PC-3 (cell line): ENCODE measurements around the gene TTC12. TPM values are rescaled to one million over a fixed set of nuclear protein-coding genes. Genes with fewer than 3 reads are reported as not detected.

Experiments
- ATAC-seq: fragments of 200-7000 bp; cut with Tn5 transposase; 2 replicates; pipeline ENCODE4 v1.9.1; 2020; ENCODE audit warnings: mild to moderate bottlenecking, moderate library complexity
- BruUV-seq: library from RNA; stranded (reverse); fragments of 400-500 nt; replicated peaks from 2 replicates; lab custom pipeline; 2021; lab: Mats Ljungman, UMichigan
- CTCF ChIA-PET: fragments of 300-600 bp; sonication (Branson Sonifier 250); formaldehyde crosslinking; loops from one replicate; lab custom pipeline; 2022; ENCODE audit warnings: antibody characterized with exemption; lab: Charles Lee
- POLR2A ChIA-PET: fragments of 300-600 bp; sonication (Branson Sonifier 250); formaldehyde crosslinking; loops from one replicate; lab custom pipeline; 2022; ENCODE audit warnings: antibody characterized with exemption; ENCODE audit not compliant: unreplicated experiment; lab: Charles Lee
- DNase-seq: peaks from one replicate; pipeline ENCODE4 v3.0.0-alpha.2; 2015
- H2AFZ ChIP-seq: fragments of 300-600 bp; sonication (generic); 2 replicates; pipeline ENCODE4 v1.6.0; 2016; ENCODE audit warnings: antibody characterized with exemption, low read length
- H3F3A ChIP-seq: fragments of 300-600 bp; sonication (generic); one replicate; pipeline ENCODE4 v1.6.0; 2017; ENCODE audit warnings: antibody characterized with exemption, low read length, control low read depth, mild to moderate bottlenecking; ENCODE audit not compliant: unreplicated experiment
- H3K27ac ChIP-seq: fragments of 300-600 bp; sonication (generic); 2 replicates; pipeline ENCODE4 v1.5.1; 2016; ENCODE audit warnings: mild to moderate bottlenecking, low read length
- H3K27me3 ChIP-seq: fragments of 300-600 bp; sonication (generic); 2 replicates; pipeline ENCODE4 v1.6.1; 2016; ENCODE audit warnings: low read length, mixed read lengths
- H3K36me3 ChIP-seq: fragments of 300-600 bp; sonication (generic); 2 replicates; pipeline ENCODE4 v1.6.1; 2016; ENCODE audit warnings: low read depth, mixed run types, low read length, mixed read lengths
- H3K4me1 ChIP-seq: fragments of 300-600 bp; sonication (generic); 2 replicates; pipeline ENCODE4 v1.5.1; 2016; ENCODE audit warnings: low read length; ENCODE audit not compliant: insufficient read depth
- H3K4me2 ChIP-seq: fragments of 300-600 bp; sonication (generic); 2 replicates; pipeline ENCODE4 v1.6.0; 2016; ENCODE audit warnings: low read length
- H3K4me3 ChIP-seq: fragments of 300-600 bp; sonication (generic); 2 replicates; pipeline ENCODE4 v1.5.1; 2016; ENCODE audit warnings: mild to moderate bottlenecking, low read length, mixed read lengths
- H3K79me2 ChIP-seq: fragments of 300-600 bp; sonication (generic); 2 replicates; pipeline ENCODE4 v1.6.1; 2017; ENCODE audit warnings: low read length, mixed read lengths
- H3K9ac ChIP-seq: fragments of 300-600 bp; sonication (generic); 2 replicates; pipeline ENCODE4 v1.6.0; 2016; ENCODE audit warnings: mild to moderate bottlenecking, low read length
- H3K9me2 ChIP-seq: fragments of 300-600 bp; sonication (generic); replicated peaks from 2 replicates; pipeline ENCODE4 v1.6.1; 2016; ENCODE audit warnings: mixed run types, low read length, mixed read lengths
- H3K9me3 ChIP-seq: fragments of 300-600 bp; sonication (generic); 2 replicates; pipeline ENCODE4 v1.6.1; 2016; ENCODE audit warnings: low read length, mixed read lengths
- H4K20me1 ChIP-seq: fragments of 300-600 bp; sonication (generic); 2 replicates; pipeline ENCODE4 v1.6.1; 2016; ENCODE audit warnings: low read length, mixed read lengths
- EZH2 ChIP-seq: fragments of 300-600 bp; sonication (generic); IDR thresholded peaks from one replicate; pipeline ENCODE4 v1.6.1; 2017; ENCODE audit warnings: antibody characterized with exemption, mild to moderate bottlenecking, low read length; ENCODE audit not compliant: unreplicated experiment
- EZH2phosphoT487 ChIP-seq: fragments of 300-600 bp; sonication (generic); IDR thresholded peaks from 2 replicates; pipeline ENCODE4 v1.6.1; 2018; ENCODE audit warnings: mild to moderate bottlenecking, antibody characterized with exemption, low read length, borderline replicate concordance
- intact Hi-C: fragments of 100-400 bp; cut with micrococcal nuclease; formaldehyde crosslinking; loops from 2 replicates; pipeline ENCODE4 v1.9.0; 2023
- total RNA-seq: library from RNA; depleted of rRNA; stranded (reverse); fragments of >200 nt; gene quantifications from 2 replicates; pipeline ENCODE4 v1.2.3, GENCODE V29; 2014
- TF ChIP-seq, protein P1 (sequence below): fragments of 300-600 bp; sonication (generic); conservative IDR thresholded peaks from 2 replicates; pipeline ENCODE4 v1.5.1; 2017; ENCODE audit warnings: antibody characterized with exemption, low read depth, mild to moderate bottlenecking, low read length

The TTC12 gene
- total RNA-seq, 1 experiment from 2014 or later, result 13.1 TPM

DNA sequence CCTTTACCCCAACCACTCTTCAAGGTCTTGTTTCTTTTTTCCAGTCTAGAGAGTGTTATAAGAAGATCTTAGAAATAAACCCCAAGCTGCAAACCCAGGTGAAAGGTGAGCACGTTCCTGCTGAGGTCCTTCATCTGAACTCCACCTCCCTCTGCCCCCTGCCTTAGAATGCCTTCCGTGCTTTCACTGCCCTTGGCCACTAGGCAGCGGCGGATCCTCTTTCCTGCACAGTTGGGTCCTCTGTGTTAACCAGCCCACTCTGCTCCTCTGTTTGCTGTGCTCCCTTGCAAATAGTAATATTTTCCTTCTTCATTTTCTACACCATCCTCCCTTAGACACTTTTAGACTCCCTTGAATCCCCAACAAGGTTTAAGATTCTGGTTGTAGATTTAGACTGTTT lies 24.3 kb downstream of the TTC12 start:
- Histone ChIP-seq H3K36me3 (peaks cover 24% of the 10 kb centered on the region), H4K20me1 (no peaks in the 10 kb centered on the region), H3F3A (no peaks in the 10 kb centered on the region), H3K9ac (no peak overlapping the region), H3K9me3 (peaks cover 7% of the 10 kb centered on the region; the same call in 1 of the 2 replicates), H3K4me3 (no peak overlapping the region), H3K9me2 (no peaks in the 10 kb centered on the region), H3K27ac (no peak overlapping the region), H3K79me2 (no peaks in the 10 kb centered on the region), H3K4me1 (no peaks in the 10 kb centered on the region), H3K27me3 (no peaks in the 10 kb centered on the region), H3K4me2 (no peak overlapping the region), H2AFZ (no peak overlapping the region)
- CTCF ChIA-PET, result no interaction called here
- no peak for TF ChIP-seq EZH2
- no peak for TF ChIP-seq EZH2phosphoT487
- TF ChIP-seq, protein P1, sequence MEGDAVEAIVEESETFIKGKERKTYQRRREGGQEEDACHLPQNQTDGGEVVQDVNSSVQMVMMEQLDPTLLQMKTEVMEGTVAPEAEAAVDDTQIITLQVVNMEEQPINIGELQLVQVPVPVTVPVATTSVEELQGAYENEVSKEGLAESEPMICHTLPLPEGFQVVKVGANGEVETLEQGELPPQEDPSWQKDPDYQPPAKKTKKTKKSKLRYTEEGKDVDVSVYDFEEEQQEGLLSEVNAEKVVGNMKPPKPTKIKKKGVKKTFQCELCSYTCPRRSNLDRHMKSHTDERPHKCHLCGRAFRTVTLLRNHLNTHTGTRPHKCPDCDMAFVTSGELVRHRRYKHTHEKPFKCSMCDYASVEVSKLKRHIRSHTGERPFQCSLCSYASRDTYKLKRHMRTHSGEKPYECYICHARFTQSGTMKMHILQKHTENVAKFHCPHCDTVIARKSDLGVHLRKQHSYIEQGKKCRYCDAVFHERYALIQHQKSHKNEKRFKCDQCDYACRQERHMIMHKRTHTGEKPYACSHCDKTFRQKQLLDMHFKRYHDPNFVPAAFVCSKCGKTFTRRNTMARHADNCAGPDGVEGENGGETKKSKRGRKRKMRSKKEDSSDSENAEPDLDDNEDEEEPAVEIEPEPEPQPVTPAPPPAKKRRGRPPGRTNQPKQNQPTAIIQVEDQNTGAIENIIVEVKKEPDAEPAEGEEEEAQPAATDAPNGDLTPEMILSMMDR, result no peak
- no peak for ATAC-seq
- POLR2A ChIA-PET, result no interaction called here
- intact Hi-C loops, result no loop called here
- no TSS peak for BruUV-seq
- no peak for DNase-seq

DNA sequence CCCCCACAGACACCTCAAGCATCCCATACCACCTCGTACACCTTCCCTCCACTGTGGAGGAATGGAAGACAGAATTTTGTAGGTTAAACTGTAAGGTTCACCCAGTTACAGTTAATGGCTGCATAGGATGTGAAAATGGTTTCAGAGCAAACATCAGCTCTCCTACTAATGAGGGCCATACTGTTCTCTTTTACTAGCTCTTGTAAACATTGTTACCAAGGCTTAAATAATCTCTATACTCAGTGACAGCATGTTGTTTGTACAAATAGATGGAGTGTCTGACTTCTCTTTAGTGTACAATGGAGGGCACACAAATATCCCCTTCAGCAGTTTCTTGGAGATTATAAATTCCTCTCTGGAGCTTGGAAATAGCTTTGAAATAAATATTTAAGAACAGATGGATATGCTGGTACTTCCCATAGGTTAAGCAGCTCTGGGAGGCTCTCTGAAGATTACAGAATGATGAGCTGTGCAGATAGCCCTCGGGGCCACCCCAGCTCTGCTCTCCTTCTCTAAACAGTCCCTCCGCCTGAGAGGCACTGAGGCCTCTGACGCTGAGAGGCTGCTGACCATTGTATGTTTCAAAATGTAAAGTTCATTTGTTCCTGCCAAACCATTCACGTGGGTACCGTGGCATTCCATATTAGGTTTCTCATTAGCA lies 25.7 kb downstream of the TTC12 start:
- Histone ChIP-seq H3K27me3 (no peaks in the 10 kb centered on the region), H3K4me1 (no peaks in the 10 kb centered on the region), H2AFZ (no peak overlapping the region), H3K79me2 (no peaks in the 10 kb centered on the region), H3F3A (no peaks in the 10 kb centered on the region), H3K9me2 (no peaks in the 10 kb centered on the region), H3K4me2 (no peak overlapping the region), H3K9ac (no peak overlapping the region), H3K36me3 (peaks cover 22% of the 10 kb centered on the region), H4K20me1 (no peaks in the 10 kb centered on the region), H3K4me3 (no peak overlapping the region), H3K9me3 (peaks cover 7% of the 10 kb centered on the region; the same call in 1 of the 2 replicates), H3K27ac (no peak overlapping the region)
- POLR2A ChIA-PET, result no interaction called here
- no peak for ATAC-seq
- no TSS peak for BruUV-seq
- intact Hi-C loops, result no loop called here
- CTCF ChIA-PET, result no interaction called here
- no peak for DNase-seq
- TF ChIP-seq, protein P1, result no peak
- TF ChIP-seq EZH2 (no peak), EZH2phosphoT487 (no peak)

DNA sequence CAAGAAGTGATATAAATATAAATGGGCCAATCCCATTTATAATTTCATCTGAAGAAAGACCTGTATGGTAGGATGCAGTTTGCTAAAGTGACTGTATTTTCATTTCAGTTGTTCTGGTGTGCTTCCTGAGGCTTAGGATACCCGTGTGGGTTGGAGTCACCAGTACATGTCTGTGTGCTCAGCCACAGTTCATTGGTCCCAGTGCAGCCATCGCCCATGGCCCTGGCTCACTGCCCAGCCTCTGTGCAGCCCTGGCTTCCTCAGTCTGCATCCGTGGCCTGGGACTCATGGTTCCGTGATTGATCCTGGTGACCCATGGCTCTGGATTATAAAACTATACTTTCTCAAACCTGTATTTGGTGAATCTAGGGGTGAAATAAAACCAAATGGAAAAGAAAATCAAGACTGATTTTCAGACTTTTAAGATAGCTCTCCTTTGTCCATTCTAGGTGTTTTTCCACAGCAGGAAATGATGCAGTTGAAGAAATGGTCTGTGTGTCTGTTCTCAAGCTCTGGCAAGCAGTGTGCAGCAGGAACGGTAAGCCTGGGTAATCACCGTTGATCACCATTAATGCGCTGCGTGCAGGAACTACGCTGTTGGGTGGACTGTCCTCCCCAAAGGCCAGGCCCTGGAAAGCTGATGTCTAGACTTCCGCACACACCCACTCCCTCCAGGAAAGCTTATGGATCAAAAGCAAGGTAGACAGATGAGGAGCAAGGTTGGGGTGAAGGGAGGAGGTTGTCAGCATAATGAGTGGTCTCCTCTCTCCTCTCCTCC lies 27.2 kb downstream of the TTC12 start:
- no peak overlapping the region for H2AFZ ChIP-seq
- ChIA-PET CTCF (no interaction called here), POLR2A (no interaction called here)
- H3K9ac ChIP-seq, result no peak overlapping the region
- no peaks in the 10 kb centered on the region for H3F3A ChIP-seq
- peaks cover 6% of the 10 kb centered on the region; the same call in 1 of the 2 replicates for H3K9me3 ChIP-seq
- intact Hi-C loops, result no loop called here
- no peaks in the 10 kb centered on the region for H3K27me3 ChIP-seq
- DNase-seq (no peak), ATAC-seq (no peak)
- no peaks in the 10 kb centered on the region for H3K4me1 ChIP-seq
- peaks cover 7% of the 10 kb centered on the region for H3K36me3 ChIP-seq
- H4K20me1 ChIP-seq, result no peaks in the 10 kb centered on the region
- H3K4me2 ChIP-seq, result no peak overlapping the region
- no peaks in the 10 kb centered on the region for H3K79me2 ChIP-seq
- no peak overlapping the region for H3K27ac ChIP-seq
- no TSS peak for BruUV-seq
- no peak for TF ChIP-seq EZH2phosphoT487
- no peaks in the 10 kb centered on the region for H3K9me2 ChIP-seq
- no peak overlapping the region for H3K4me3 ChIP-seq
